ENCODE data around the gene KDM7A. TPM values are rescaled to one million over a fixed set of nuclear protein-coding genes. Genes with fewer than 3 reads are reported as not detected.
"Not testable (repeated sequence)": the region's sequence is repeated elsewhere in the genome, so short reads cannot be mapped to it uniquely, and the experiment has no call there.

The KDM7A gene
- polyA plus RNA-seq, 1 experiment = 2.9 TPM

DNA sequence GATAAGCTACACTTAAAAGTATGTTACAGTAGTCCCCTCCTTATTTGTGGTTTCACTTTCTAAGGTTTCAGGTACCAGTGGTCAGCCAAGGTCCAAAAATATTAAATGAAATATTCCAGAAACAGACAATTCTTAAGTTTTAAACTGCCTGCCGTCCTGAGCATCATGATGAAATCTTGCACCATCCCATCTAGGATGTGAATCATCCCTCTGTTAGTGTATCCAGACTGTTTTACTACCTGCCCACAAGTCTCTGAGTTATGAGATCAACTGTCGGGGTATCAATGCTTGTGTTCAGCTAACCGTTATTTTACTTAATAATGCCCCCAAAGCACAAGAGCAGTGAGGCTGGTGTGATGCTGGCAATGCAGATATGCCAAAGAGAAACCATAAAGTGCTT lies 11.4 kb downstream of the KDM7A start:
- ChIA-PET CTCF (interaction anchor here (1.1 kb wide), 1 partner anchor 10 kb away, joined by 4 read pairs; no protein-coding TSS in a partner anchor), POLR2A (no interaction called here)
- TF ChIP-seq, protein P1, sequence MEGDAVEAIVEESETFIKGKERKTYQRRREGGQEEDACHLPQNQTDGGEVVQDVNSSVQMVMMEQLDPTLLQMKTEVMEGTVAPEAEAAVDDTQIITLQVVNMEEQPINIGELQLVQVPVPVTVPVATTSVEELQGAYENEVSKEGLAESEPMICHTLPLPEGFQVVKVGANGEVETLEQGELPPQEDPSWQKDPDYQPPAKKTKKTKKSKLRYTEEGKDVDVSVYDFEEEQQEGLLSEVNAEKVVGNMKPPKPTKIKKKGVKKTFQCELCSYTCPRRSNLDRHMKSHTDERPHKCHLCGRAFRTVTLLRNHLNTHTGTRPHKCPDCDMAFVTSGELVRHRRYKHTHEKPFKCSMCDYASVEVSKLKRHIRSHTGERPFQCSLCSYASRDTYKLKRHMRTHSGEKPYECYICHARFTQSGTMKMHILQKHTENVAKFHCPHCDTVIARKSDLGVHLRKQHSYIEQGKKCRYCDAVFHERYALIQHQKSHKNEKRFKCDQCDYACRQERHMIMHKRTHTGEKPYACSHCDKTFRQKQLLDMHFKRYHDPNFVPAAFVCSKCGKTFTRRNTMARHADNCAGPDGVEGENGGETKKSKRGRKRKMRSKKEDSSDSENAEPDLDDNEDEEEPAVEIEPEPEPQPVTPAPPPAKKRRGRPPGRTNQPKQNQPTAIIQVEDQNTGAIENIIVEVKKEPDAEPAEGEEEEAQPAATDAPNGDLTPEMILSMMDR (IDR thresholded peaks at IDR 0.05; ENCODE audit: insufficient read depth, low read depth, low read length) = no peak
- H3K27me3 ChIP-seq (ENCODE audit: control insufficient read depth, insufficient read depth, low read length) = no peaks in the 10 kb centered on the region
- no peaks in the 10 kb centered on the region for H3K36me3 ChIP-seq (ENCODE audit: control insufficient read depth, insufficient read depth, low read length)
- peak; percentile 68 for DNase-seq (ENCODE audit: low read depth)
- H3K4me3 ChIP-seq (ENCODE audit: low read depth, low read length) = no peak overlapping the region

DNA sequence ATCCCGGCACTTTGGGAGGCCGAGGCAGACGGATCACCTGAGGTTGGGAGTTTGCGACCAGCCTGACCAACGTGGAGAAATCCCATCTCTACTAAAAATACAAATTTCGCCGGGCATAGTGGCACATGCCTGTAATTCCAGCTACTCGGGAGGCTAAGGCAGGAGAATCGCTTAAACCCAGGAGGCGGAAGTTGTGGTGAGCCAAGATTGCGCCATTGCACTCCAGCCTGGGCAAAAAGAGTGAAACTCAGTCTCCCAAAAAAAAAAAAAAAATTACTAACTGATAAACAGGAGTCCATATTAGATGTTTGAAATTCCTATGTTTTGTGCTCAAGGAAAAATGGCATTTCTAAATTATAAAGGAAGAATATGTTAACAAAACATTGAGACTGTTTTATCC lies 14.7 kb downstream of the KDM7A start:
- DNase-seq (ENCODE audit: low read depth); H3K27me3 ChIP-seq (ENCODE audit: control insufficient read depth, insufficient read depth, low read length); CTCF ChIA-PET; H3K4me3 ChIP-seq (ENCODE audit: low read depth, low read length); POLR2A ChIA-PET; H3K36me3 ChIP-seq (ENCODE audit: control insufficient read depth, insufficient read depth, low read length): not testable (repeated sequence)

DNA sequence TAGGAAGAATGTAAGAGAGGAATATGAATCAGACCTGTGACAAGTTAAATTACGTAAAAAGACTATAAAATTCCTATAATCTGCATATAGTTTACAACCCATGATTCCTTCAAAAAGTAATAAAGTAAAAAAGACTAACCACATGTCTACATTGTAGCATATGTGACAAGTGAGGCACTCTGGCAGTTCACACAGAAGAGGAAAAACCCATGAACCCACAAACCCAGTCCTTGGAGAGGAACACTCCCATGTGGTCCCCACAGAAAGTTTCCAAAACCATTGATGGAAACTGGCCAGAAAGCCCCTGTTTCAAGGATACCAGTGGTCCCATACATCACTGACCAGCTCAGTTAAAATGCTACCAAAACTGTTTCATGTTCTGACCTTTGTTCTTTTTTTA lies 15.7 kb downstream of the KDM7A start:
- TF ChIP-seq, protein P1 (IDR thresholded peaks at IDR 0.05; ENCODE audit: insufficient read depth, low read depth, low read length) = no peak
- no peaks in the 10 kb centered on the region for H3K27me3 ChIP-seq (ENCODE audit: control insufficient read depth, insufficient read depth, low read length)
- no peak for DNase-seq (ENCODE audit: low read depth)
- H3K36me3 ChIP-seq (ENCODE audit: control insufficient read depth, insufficient read depth, low read length) = no peaks in the 10 kb centered on the region
- no peak overlapping the region for H3K4me3 ChIP-seq (ENCODE audit: low read depth, low read length)
- ChIA-PET CTCF (no interaction called here), POLR2A (no interaction called here)

DNA sequence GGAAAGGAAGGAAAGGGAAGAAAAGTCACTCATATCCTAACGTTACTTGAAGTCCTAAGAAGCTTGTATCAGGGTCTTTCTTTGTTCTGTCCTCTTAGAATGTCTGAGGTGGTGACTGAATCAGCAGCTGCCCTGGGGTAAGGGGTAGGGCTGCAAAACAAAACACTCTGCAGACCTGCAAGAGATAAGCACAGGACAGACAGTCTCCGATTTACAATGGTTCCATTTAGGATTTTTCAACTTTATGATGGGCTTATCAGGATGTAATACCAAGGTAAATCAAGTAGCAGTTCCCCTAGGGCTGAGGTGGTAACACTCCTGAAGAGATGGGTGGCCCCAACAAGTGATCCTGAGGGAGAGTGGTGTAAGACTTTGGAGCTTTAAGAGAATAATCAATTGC lies 16.5 kb downstream of the KDM7A start:
- no peak for DNase-seq (ENCODE audit: low read depth)
- POLR2A ChIA-PET = no interaction called here
- CTCF ChIA-PET = no interaction called here
- Histone ChIP-seq H3K27me3 (ENCODE audit: control insufficient read depth, insufficient read depth, low read length) (no peaks in the 10 kb centered on the region), H3K36me3 (ENCODE audit: control insufficient read depth, insufficient read depth, low read length) (no peaks in the 10 kb centered on the region), H3K4me3 (ENCODE audit: low read depth, low read length) (no peak overlapping the region)
- TF ChIP-seq, protein P1 (IDR thresholded peaks at IDR 0.05; ENCODE audit: insufficient read depth, low read depth, low read length) = no peak

DNA sequence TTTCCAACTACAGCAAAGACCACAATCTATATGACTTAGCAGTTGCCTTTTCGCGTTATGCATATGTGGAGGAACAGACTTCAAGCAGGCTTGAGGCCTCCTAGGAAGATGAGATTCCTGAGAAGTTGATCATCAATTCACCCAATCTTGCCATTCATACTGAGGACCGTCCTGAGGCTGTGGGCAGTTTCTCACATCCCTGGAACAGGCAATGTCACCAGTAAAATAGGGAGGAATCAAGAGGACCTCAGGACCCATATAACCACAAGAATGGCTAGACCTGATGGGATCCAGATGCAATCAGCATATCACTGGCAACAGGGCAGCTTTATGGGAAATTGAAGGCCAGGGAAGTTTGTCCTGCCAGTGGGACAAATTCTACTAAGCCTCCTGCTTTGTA lies 17.3 kb downstream of the KDM7A start:
- POLR2A ChIA-PET = no interaction called here

More for the DNA sequence above, 17.3 kb downstream of the KDM7A start:
- DNase-seq (ENCODE audit: low read depth) = no peak
- H3K4me3 ChIP-seq (ENCODE audit: low read depth, low read length) = no peak overlapping the region
- no peaks in the 10 kb centered on the region for H3K27me3 ChIP-seq (ENCODE audit: control insufficient read depth, insufficient read depth, low read length)
- CTCF ChIA-PET = interaction anchor here (0.6 to 1.1 kb wide), 3 partner anchors 11 to 673 kb away, joined by 3 read pairs; no protein-coding TSS in a partner anchor
- H3K36me3 ChIP-seq (ENCODE audit: control insufficient read depth, insufficient read depth, low read length) = no peaks in the 10 kb centered on the region
- TF ChIP-seq, protein P1 (IDR thresholded peaks at IDR 0.05; ENCODE audit: insufficient read depth, low read depth, low read length) = no peak
